ENCODE data around the gene SCFD2. TPM values are rescaled to one million over a fixed set of nuclear protein-coding genes. Genes with fewer than 3 reads are reported as not detected.

Gene SCFD2
- polyA plus RNA-seq, 1 of the 3 experiments (the other 2 are of a cell fraction), result 14.1 TPM

DNA sequence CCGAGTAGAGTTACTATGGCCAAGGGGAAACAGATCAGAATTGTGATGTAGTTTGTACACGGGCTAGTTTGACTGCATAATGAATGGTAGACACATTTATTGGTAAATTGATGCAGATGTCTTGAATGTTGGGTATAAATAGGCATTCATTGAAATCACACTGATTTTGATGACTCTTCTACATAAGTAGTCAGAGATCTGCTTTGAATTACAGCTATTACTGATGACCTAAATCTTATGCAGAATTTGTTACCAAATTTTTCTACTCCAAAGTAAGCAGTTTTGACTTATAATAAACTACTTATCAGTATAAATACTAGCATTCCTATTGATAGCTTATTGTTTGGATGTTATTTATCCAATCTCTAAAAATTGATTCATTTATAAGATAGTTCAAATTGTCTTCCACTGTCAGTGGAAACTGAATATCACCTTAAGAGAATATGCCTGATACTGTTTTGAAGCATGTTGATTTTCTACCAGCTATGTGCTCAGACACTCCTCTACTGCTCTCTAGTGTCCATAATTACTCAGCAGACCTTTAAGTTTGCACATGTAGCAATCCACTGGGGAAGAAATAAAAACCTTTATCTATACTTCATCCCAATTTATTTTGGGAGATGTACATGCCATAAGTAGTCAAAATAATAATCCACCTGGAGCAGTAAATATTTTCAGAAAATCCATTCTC lies 383.5 kb downstream of the SCFD2 start:
- Histone ChIP-seq H3K79me2 (ENCODE audit: insufficient read depth) (no peaks in the 10 kb centered on the region), H3K9me2 (no peaks in the 10 kb centered on the region), H3K36me3 (replicated peaks in 1 of 2; ENCODE audit: control insufficient read depth in 1 of 2, insufficient read depth in 2 of 2, low read length in 1 of 2) (no peaks in the 10 kb centered on the region), H3K9ac (no peak overlapping the region), H3K4me3 (ENCODE audit: low read depth in 2 of 2, low read length in 1 of 2) (no peak overlapping the region; a peak in 1 of 4 replicates), H3K27ac (ENCODE audit: low read depth in 2 of 2, low read length in 1 of 2) (peak overlapping the region in 1 of 2 experiments; percentile 80; a peak in 2 of 4 replicates), H3K27me3 (ENCODE audit: insufficient read depth) (no peaks in the 10 kb centered on the region), H3F3A (replicated peaks; ENCODE audit: insufficient read depth) (no peaks in the 10 kb centered on the region), H3K4me2 (no peak overlapping the region), H3K9me3 (no peaks in the 10 kb centered on the region), H3K4me1 (ENCODE audit: control insufficient read depth in 1 of 2, insufficient read depth in 2 of 2, low read depth in 1 of 2, low read length in 1 of 2) (peaks cover 0 to 34% of the 10 kb centered on the region in 2 experiments; a peak in 2 of 4 replicates), H2AFZ (ENCODE audit: low read depth) (no peak overlapping the region), H4K20me1 (ENCODE audit: insufficient read depth) (no peaks in the 10 kb centered on the region)
- TF ChIP-seq MEF2A (IDR thresholded peaks at IDR 0.05; ENCODE audit: borderline replicate concordance, low read depth) (no peak), MXI1 (IDR thresholded peaks at IDR 0.05; ENCODE audit: low read depth, low read length) (peak; percentile 59; the same call in 1 of the 2 replicates), YY1 (IDR thresholded peaks at IDR 0.05; ENCODE audit: low read depth) (no peak), SIN3A (IDR thresholded peaks at IDR 0.05; ENCODE audit: borderline replicate concordance, low read depth, low read length) (no peak), RAD21 (IDR thresholded peaks at IDR 0.05; ENCODE audit: low read length) (peak; percentile 98), CTCF (IDR thresholded peaks at IDR 0.05) (peak; percentile 85), NFIC (IDR thresholded peaks at IDR 0.05; ENCODE audit: borderline replicate concordance) (no peak), USF1 (IDR thresholded peaks at IDR 0.05; ENCODE audit: borderline replicate concordance, low read depth) (no peak), GATA2 (CRISPR knock-in tag; IDR thresholded peaks at IDR 0.05) (no peak), SMC3 (IDR thresholded peaks at IDR 0.05; ENCODE audit: low read depth, low read length) (peak; percentile 95)
- TF ChIP-seq, protein P1, sequence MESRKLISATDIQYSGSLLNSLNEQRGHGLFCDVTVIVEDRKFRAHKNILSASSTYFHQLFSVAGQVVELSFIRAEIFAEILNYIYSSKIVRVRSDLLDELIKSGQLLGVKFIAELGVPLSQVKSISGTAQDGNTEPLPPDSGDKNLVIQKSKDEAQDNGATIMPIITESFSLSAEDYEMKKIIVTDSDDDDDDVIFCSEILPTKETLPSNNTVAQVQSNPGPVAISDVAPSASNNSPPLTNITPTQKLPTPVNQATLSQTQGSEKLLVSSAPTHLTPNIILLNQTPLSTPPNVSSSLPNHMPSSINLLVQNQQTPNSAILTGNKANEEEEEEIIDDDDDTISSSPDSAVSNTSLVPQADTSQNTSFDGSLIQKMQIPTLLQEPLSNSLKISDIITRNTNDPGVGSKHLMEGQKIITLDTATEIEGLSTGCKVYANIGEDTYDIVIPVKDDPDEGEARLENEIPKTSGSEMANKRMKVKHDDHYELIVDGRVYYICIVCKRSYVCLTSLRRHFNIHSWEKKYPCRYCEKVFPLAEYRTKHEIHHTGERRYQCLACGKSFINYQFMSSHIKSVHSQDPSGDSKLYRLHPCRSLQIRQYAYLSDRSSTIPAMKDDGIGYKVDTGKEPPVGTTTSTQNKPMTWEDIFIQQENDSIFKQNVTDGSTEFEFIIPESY (IDR thresholded peaks at IDR 0.05; ENCODE audit: borderline replicate concordance, low read depth), result no peak
- DNase-seq, result peak; percentile 51
- 29% methylated on average over 2 of the region's 2 CpGs for WGBS (ENCODE audit: low lambda C conversion rate)
- CTCF ChIA-PET, result interaction anchor here (0.6 to 9.8 kb wide), 52 partner anchors 9 to 1251 kb away, joined by 3 to 135 read pairs (median 5); partner anchors contain the start of genes RASL11B and USP46
- POLR2A ChIA-PET, result interaction anchor here (1.2 to 1.4 kb wide), 3 partner anchors 114 to 437 kb away, joined by 3 to 5 read pairs (median 4); no protein-coding TSS in a partner anchor
